Mucosa of descending colon (tissue), 3 donors: ENCODE data around the gene HEPN1. TPM values are rescaled to one million over a fixed set of nuclear protein-coding genes. Genes with fewer than 3 reads are reported as not detected.
"Not testable (repeated sequence)": the region's sequence is repeated elsewhere in the genome, so short reads cannot be mapped to it uniquely, and the experiment has no call there.

ENCODE experiments used
- ATAC-seq: fragments of 200-7000 bp; cut with Tn5 transposase; one replicate; pipeline ENCODE4 v1.9.1; 2020; ENCODE audit warnings: mild to moderate bottlenecking, moderate library complexity
- DNase-seq, 3 donors: peaks; one replicate each; pipeline ENCODE4 v3.0.0-alpha.2; 2020
- H3K36me3 ChIP-seq: fragments of 200-600 bp; one replicate; pipeline ENCODE4 v1.8.0; 2021; ENCODE audit warnings: low read depth, mild to moderate bottlenecking
- H3K4me1 ChIP-seq: fragments of 200-600 bp; one replicate; pipeline ENCODE4 v1.8.0; 2021; ENCODE audit warnings: low read depth, mild to moderate bottlenecking
- H3K4me3 ChIP-seq: fragments of 200-600 bp; one replicate; pipeline ENCODE4 v1.8.0; 2021; ENCODE audit warnings: mild to moderate bottlenecking
- H3K9me3 ChIP-seq: fragments of 200-600 bp; one replicate; pipeline ENCODE4 v1.8.0; 2021; ENCODE audit warnings: mild to moderate bottlenecking
- intact Hi-C, 2 donors: fragments of 100-400 bp; cut with DNase I in 1 of 2; cut with micrococcal nuclease in 1 of 2; formaldehyde crosslinking; loops; one replicate each; pipeline versions ENCODE4 v1.11.0 to v1.11.1; 2022; cut with DNase I, micrococcal nuclease
- total RNA-seq, 3 donors: library from RNA; stranded (reverse); fragmentation: NEBNext Ultra II Directional in 2 of 3; extraction: Animal tissue kit (Norgen Biotek cat#: 25700) in 2 of 3; gene quantifications; one replicate each; pipeline versions ENCODE4 v1.2.1 to v1.2.4, GENCODE V29; 2021 to 2023
- TF ChIP-seq, protein P1 (sequence below): fragments of 200-600 bp; IDR thresholded peaks from one replicate; pipeline ENCODE4 v1.8.0; 2022; ENCODE audit warnings: antibody characterized with exemption, mild to moderate bottlenecking
- donor health status: DM: no; HTN: no; CAD: no; lungs with moderate emphysema.
- donor health status: DM: no; HTN: no; CAD: no.
- donor health status: DM: no; HTN: yes; CAD: no.

The HEPN1 gene
- total RNA-seq, 3 donors from 2014 or later, result not detected

DNA sequence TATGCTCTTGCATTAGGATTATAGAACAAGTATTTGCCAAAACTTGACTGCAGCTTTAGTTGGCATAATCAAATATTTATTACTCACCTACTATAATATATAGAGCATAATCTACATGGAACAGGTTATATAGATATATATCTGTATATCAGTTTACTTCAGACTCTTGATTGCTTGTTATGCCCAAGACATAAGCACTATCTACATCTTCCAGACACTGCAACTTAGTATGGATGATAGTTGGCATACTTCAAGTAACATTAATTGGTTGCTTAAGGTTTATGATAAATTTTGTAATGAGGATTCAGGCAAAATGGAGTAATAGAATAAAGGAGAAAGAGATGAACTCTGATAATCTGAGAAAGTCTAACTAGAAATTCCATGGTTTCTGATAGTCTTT is 36.0 kb downstream of the HEPN1 start:
- intact Hi-C loops, result no loop called here
- H3K9me3 ChIP-seq, result no peaks in the 10 kb centered on the region
- no peak for ATAC-seq
- DNase-seq, result no peak
- no peaks in the 10 kb centered on the region for H3K4me1 ChIP-seq
- no peaks in the 10 kb centered on the region for H3K36me3 ChIP-seq
- TF ChIP-seq, protein P1, sequence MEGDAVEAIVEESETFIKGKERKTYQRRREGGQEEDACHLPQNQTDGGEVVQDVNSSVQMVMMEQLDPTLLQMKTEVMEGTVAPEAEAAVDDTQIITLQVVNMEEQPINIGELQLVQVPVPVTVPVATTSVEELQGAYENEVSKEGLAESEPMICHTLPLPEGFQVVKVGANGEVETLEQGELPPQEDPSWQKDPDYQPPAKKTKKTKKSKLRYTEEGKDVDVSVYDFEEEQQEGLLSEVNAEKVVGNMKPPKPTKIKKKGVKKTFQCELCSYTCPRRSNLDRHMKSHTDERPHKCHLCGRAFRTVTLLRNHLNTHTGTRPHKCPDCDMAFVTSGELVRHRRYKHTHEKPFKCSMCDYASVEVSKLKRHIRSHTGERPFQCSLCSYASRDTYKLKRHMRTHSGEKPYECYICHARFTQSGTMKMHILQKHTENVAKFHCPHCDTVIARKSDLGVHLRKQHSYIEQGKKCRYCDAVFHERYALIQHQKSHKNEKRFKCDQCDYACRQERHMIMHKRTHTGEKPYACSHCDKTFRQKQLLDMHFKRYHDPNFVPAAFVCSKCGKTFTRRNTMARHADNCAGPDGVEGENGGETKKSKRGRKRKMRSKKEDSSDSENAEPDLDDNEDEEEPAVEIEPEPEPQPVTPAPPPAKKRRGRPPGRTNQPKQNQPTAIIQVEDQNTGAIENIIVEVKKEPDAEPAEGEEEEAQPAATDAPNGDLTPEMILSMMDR, result no peak
- no peak overlapping the region for H3K4me3 ChIP-seq

DNA sequence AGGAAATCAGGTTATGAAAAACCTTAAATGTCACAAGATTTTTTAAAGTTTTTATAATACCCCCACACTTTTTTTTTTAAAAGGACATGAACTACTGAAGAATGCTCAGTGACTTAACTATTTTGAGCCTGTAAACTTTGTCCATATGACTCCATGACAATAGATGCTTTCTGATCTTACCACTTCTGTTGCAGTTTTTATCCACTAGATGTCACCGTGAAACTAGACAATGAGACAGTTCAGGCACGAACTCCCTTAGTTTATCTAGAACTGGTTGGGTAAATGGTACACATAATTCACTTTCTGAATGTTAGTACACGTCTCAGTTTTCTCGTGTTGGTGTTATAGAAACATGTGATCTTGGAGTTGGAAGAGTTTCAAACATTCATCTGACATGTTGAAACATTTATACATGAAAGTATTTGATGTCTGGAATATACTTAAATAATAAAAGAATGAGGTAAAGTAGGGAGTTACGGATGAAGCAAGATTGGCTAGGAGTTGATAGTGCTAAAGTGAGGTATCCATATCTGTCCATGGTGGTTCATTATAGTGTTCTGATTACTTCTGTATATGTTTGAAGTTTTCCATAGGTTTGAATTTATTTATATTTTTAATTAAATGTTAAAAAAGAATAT is 43.0 kb downstream of the HEPN1 start:
- H3K36me3 ChIP-seq, result no peaks in the 10 kb centered on the region
- intact Hi-C loops, result loop anchor here (5.0 to 10.0 kb wide), 2 partner anchors 180 to 183 kb away; no protein-coding TSS in a partner anchor
- peak in 1 of 3 donors; percentile 51 for DNase-seq
- H3K4me3 ChIP-seq, result no peak overlapping the region
- TF ChIP-seq, protein P1, result peak; percentile 28
- no peaks in the 10 kb centered on the region for H3K9me3 ChIP-seq
- peak; percentile 76 for ATAC-seq
- H3K4me1 ChIP-seq, result no peaks in the 10 kb centered on the region

DNA sequence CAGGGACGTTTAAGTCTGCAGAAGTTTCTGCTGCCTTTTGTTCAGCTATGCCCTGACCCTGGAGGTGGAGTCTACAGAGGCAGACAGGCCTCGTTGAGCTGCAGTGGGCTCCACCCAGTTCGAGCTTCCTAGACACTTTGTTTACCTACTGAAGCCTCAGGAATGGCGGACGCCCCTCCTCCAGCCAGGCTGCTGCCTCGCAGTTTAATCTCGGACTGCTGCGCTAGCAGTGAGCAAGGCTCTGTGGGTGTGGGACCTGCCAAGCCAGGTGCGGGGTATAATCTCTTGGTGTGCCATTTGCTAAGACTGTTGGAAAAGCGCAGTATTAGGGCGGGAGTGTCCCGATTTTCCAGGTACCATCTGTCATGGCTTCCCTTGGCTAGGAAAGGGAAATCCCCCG is 49.1 kb downstream of the HEPN1 start:
- H3K4me1 ChIP-seq, result not testable (repeated sequence)

More for the DNA sequence above, 49.1 kb downstream of the HEPN1 start:
- intact Hi-C loops, result loop anchor here in 1 of 2 donors (10.0 kb wide), 1 partner anchor 177 kb away; no protein-coding TSS in a partner anchor
- not testable (repeated sequence) for H3K9me3 ChIP-seq, DNase-seq, H3K4me3 ChIP-seq, H3K36me3 ChIP-seq, ATAC-seq

Other genes starting within 250 kb of the HEPN1 start
- 100 to 1,000 TPM in 2 of 3 donors, 10 to 100 TPM in 1; 81.7 to 232 (median 147) TPM for gene SIAE, start 245.5 kb upstream of the HEPN1 start, total RNA-seq
- 1 to 10 TPM; 4.6 to 6.9 (median 5.8) TPM for gene SPA17, start 245.3 kb upstream of the HEPN1 start, total RNA-seq
- gene NRGN, start 179.3 kb upstream of the HEPN1 start, total RNA-seq, result 1 to 10 TPM; 1.7 to 5.3 (median 2.0) TPM
- gene VSIG2, start 167.0 kb upstream of the HEPN1 start, total RNA-seq, result 100 to 1,000 TPM in 2 of 3 donors, 10 to 100 TPM in 1; 78.6 to 268 (median 126) TPM
- 10 to 100 TPM in 1 of 3 donors, 1 to 10 TPM in 2; 7.7 to 11.5 (median 8.4) TPM for gene ESAM, start 157.0 kb upstream of the HEPN1 start, total RNA-seq
- 10 to 100 TPM in 1 of 3 donors, 1 to 10 TPM in 2; 7.2 to 13.6 (median 8.4) TPM for gene MSANTD2, start 118.8 kb upstream of the HEPN1 start, total RNA-seq
- 10 to 100 TPM in 1 of 3 donors, 1 to 10 TPM in 2; 4.0 to 10.3 (median 8.5) TPM for gene ROBO3, start 53.8 kb upstream of the HEPN1 start, total RNA-seq
- 1 to 10 TPM; 4.8 to 8.4 (median 7.9) TPM for gene ROBO4, start 21.4 kb upstream of the HEPN1 start, total RNA-seq
- gene HEPACAM, start 16.8 kb downstream of the HEPN1 start, total RNA-seq, result under 1 TPM in 1 of 3 donors, not detected in 2; 0.57 TPM
- gene CCDC15, start 35.0 kb downstream of the HEPN1 start, total RNA-seq, result 1 to 10 TPM in 2 of 3 donors, under 1 TPM in 1; 0.73 to 1.8 (median 1.6) TPM
- 10 to 100 TPM in 1 of 3 donors, 1 to 10 TPM in 2; 4.3 to 10.5 (median 6.2) TPM for gene SLC37A2, start 144.1 kb downstream of the HEPN1 start, total RNA-seq
- gene TMEM218, start 192.4 kb downstream of the HEPN1 start, total RNA-seq, result 10 to 100 TPM; 12.5 to 16.9 (median 16.1) TPM
- 1 to 10 TPM; 1.5 to 4.0 (median 1.9) TPM for gene PKNOX2, start 245.5 kb downstream of the HEPN1 start, total RNA-seq